WI38 (cell line): ENCODE results near the gene OBSCN.

Experiments
- H3K4me3 ChIP-seq: 2 replicates; pipeline ENCODE4 v1.5.1; 2011; ENCODE audit warnings: low read depth, mild to moderate bottlenecking, control low read depth, low read length
- CTCF ChIP-seq: IDR thresholded peaks from 2 replicates; pipeline ENCODE4 v1.5.1; 2012; ENCODE audit warnings: low read depth, mild to moderate bottlenecking, control low read depth, low read length

Gene OBSCN

GRCh38 chr1:228161866-228162265 is 46.0 kb upstream of the OBSCN start:
- H3K4me3 ChIP-seq: no peak overlapping the region
- no peak for TF ChIP-seq CTCF

DNA sequence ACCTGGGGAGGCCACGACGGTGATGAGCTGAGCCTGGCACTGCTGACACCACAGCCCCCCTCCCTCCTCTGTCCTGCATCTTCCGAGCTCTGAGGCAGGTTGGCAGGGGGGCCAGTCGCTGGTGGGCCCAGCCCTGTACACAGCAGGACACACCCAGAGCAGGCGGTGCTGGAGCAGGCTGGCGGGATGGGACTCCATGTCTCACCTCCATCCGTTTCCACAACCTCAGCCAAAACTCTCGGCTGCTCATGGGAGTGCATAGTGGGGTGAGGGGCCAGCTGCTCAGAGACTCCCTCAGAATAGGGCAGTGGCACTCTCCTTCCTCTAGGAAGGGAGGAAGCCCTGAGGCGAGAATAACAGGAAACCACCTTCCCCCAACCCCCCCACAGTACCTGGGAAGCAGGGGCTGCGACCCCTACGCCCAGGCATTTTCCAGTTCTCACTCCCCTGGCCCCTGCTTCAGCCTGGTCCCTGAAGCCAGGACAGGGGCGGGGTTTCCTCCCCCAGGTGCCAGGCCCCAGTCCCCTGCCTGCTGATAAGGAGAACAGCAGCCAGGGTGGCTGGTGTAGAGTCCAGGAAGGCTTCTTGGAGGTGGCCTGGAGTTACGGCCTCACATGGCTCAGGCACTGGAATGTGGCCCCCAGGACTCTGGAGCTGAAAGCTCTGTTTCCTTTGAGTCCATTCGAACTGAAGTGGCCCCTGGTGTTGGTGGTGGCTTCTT is 45.4 kb upstream of the OBSCN start:
- TF ChIP-seq CTCF: no peak
- H3K4me3 ChIP-seq: no peak overlapping the region

GRCh38 chr1:228163007-228163753 is 44.7 kb upstream of the OBSCN start:
- no peak overlapping the region for H3K4me3 ChIP-seq
- TF ChIP-seq CTCF: no peak

GRCh38 chr1:228163776-228164519 is 43.9 kb upstream of the OBSCN start:
- no peak for TF ChIP-seq CTCF
- no peak overlapping the region for H3K4me3 ChIP-seq

GRCh38 chr1:228164561-228165371 is 43.1 kb upstream of the OBSCN start:
- peak overlapping the region; percentile 63 for H3K4me3 ChIP-seq
- TF ChIP-seq CTCF: no peak

GRCh38 chr1:228165372-228166169 is 42.3 kb upstream of the OBSCN start, which contains the start of gene IBA57:
Gene IBA57, plus strand, starts transcription at chr1:228165804. Its CDS starts 13 bp downstream, at chr1:228165817.
- TF ChIP-seq CTCF: peak; percentile 59

More at GRCh38 chr1:228165372-228166169, 42.3 kb upstream of the OBSCN start, which contains the start of gene IBA57:
- peak within 1 kb of the TSS; percentile 72 for H3K4me3 ChIP-seq
